Vagina (tissue), 2 donors: ENCODE data around the gene IL3RA.

Source experiments
- POLR2AphosphoS5 ChIP-seq, 2 donors: sonication (generic); formaldehyde crosslinking; IDR thresholded peaks; one replicate each; pipeline ENCODE4 v1.9.0; 2017; ENCODE audit warnings: antibody characterized with exemption in 2 of 2, mild to moderate bottlenecking in 2 of 2, low read depth in 1 of 2; ENCODE audit not compliant: insufficient read depth in 1 of 2
- TF ChIP-seq, protein P1 (sequence below), 3 experiments: fragments of 450-650 bp in 2 of 3; fragments of 200-600 bp in 1 of 3; sonication (generic) in 1 of 3; IDR thresholded peaks; one replicate each; pipeline ENCODE4 v1.5.1; 2017 to 2019; ENCODE audit warnings: antibody characterized with exemption in 3 of 3, mild to moderate bottlenecking in 2 of 3, moderate library complexity in 2 of 3

DNA sequence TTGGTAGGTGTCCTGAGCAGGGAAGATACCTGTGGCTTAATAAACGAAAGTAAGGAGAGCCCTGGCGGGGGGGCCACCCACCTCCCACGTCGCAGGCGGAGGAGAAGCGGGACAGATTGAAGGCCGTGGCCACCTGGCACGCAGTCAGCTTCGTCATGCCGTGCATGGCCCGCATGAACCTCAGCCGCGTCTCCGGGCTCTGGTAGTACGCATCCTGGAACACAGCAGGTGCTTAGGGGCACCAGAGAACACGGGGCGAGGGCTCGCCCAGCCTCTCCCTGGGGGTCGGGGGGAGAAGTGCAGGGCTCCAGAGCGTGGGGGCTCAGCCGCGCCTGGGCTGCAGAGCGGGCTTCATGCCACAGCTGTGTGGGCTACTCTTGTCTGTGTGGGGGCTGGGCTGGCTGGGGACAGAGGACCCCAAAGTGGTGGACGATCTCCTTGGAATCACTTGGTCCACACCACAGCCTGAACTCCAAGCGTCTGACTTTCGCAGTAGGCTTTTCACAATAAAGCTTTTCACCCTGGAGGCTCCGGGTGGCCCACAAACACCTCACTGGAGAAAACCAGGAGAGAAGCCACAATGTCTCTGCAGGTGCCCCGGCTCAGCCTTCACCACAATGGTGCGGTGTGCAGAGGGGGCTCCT lies 82.4 kb downstream of the IL3RA start:
- TF ChIP-seq, protein P1, sequence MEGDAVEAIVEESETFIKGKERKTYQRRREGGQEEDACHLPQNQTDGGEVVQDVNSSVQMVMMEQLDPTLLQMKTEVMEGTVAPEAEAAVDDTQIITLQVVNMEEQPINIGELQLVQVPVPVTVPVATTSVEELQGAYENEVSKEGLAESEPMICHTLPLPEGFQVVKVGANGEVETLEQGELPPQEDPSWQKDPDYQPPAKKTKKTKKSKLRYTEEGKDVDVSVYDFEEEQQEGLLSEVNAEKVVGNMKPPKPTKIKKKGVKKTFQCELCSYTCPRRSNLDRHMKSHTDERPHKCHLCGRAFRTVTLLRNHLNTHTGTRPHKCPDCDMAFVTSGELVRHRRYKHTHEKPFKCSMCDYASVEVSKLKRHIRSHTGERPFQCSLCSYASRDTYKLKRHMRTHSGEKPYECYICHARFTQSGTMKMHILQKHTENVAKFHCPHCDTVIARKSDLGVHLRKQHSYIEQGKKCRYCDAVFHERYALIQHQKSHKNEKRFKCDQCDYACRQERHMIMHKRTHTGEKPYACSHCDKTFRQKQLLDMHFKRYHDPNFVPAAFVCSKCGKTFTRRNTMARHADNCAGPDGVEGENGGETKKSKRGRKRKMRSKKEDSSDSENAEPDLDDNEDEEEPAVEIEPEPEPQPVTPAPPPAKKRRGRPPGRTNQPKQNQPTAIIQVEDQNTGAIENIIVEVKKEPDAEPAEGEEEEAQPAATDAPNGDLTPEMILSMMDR (IDR thresholded peaks at IDR 0.05), result no peak
- TF ChIP-seq POLR2AphosphoS5 (IDR thresholded peaks at IDR 0.05; ENCODE audit: insufficient read depth in 1 of 2, low read depth in 1 of 2), result no peak
